ENCODE results near the gene TBC1D7.
"Not testable (repeated sequence)": the region's sequence is repeated elsewhere in the genome, so short reads cannot be mapped to it uniquely, and the experiment has no call there.

The TBC1D7 gene

GRCh38 chr6:13355999-13356785, 27.9 kb upstream of the TBC1D7 start:
- no peak for DNase-seq

- no peak for DNase-seq
Measured at GRCh38 chr6:13355043-13355945, 27.0 kb upstream of the TBC1D7 start.

- no peak for DNase-seq
Measured at GRCh38 chr6:13354331-13355042, 26.1 kb upstream of the TBC1D7 start.

- no peak for DNase-seq
Measured at GRCh38 chr6:13352165-13352564, 23.8 kb upstream of the TBC1D7 start.

GRCh38 chr6:13351271-13351670, 22.9 kb upstream of the TBC1D7 start:
- DNase-seq = no peak

GRCh38 chr6:13349811-13350506, 21.6 kb upstream of the TBC1D7 start:
- DNase-seq = no peak

- DNase-seq = no peak
Measured at GRCh38 chr6:13348334-13349113, 20.2 kb upstream of the TBC1D7 start.

- no peak for DNase-seq
Measured at GRCh38 chr6:13346245-13346644, 17.9 kb upstream of the TBC1D7 start.

- DNase-seq = no peak
Measured at GRCh38 chr6:13342414-13343019, 14.2 kb upstream of the TBC1D7 start.

GRCh38 chr6:13339863-13340630, 11.7 kb upstream of the TBC1D7 start:
- DNase-seq = no peak

GRCh38 chr6:13338038-13338437, 9.7 kb upstream of the TBC1D7 start:
- no peak for DNase-seq

- peak; percentile 26 for DNase-seq
Measured at GRCh38 chr6:13336553-13336952, 8.2 kb upstream of the TBC1D7 start.

- DNase-seq = no peak
Measured at GRCh38 chr6:13334953-13335352, 6.6 kb upstream of the TBC1D7 start.

GRCh38 chr6:13332349-13332706, 4.0 kb upstream of the TBC1D7 start:
- no peak for DNase-seq

GRCh38 chr6:13331516-13332348, 3.4 kb upstream of the TBC1D7 start:
- DNase-seq = no peak

GRCh38 chr6:13328875-13329183, 492 bp upstream of the TBC1D7 start:
- no peak for DNase-seq

- DNase-seq = no peak
Measured at GRCh38 chr6:13327691-13328075, 654 bp downstream of the TBC1D7 start.

GRCh38 chr6:13326031-13326586, 2.2 kb downstream of the TBC1D7 start:
- DNase-seq = not testable (repeated sequence)

GRCh38 chr6:13319891-13320564, 8.3 kb downstream of the TBC1D7 start:
- DNase-seq = no peak

Data from NCI-H1417 treated with DMSO at 0.1 percent for 48 hours (cell line).